HCT116 (cell line): ENCODE measurements around the gene VTI1A.

Experiments
- CBX3 ChIP-seq: IDR thresholded peaks from 2 replicates; pipeline ENCODE4 v1.6.1; 2012; ENCODE audit warnings: low read depth
- EZH2 ChIP-seq: fragments of 200-600 bp; sonication (generic); IDR thresholded peaks from 2 replicates; pipeline ENCODE4 v1.6.1; 2017; ENCODE audit warnings: antibody characterized with exemption, mixed run types
- FOSL1 ChIP-seq: IDR thresholded peaks from 2 replicates; pipeline ENCODE4 v1.6.1; 2012; ENCODE audit warnings: low read depth
- POLR2A ChIP-seq: IDR thresholded peaks from 2 replicates; pipeline ENCODE4 v1.7.0; 2011; ENCODE audit warnings: borderline replicate concordance; ENCODE audit not compliant: insufficient read depth, insufficient read length; ENCODE audit errors: extremely low read depth
- POLR2AphosphoS5 ChIP-seq: IDR thresholded peaks from 2 replicates; pipeline ENCODE4 v1.6.1; 2011; ENCODE audit warnings: mild to moderate bottlenecking, low read depth, low read length, moderate library complexity
- SP1 ChIP-seq: IDR thresholded peaks from 2 replicates; pipeline ENCODE4 v1.6.1; 2012; ENCODE audit warnings: low read depth
- ZNF274 ChIP-seq: fragments of 200-500 bp; sonication (Bioruptor generic); IDR thresholded peaks from 2 replicates; pipeline ENCODE4 v1.6.1; 2014; ENCODE audit warnings: mild to moderate bottlenecking, low read depth, low read length, inconsistent platforms
- TF ChIP-seq, protein P1 (sequence below), 3 experiments: fragments of 200-600 bp in 1 of 3; sonication (generic) in 1 of 3; IDR thresholded peaks in 2 of 3; conservative IDR thresholded peaks in 1 of 3; 2 replicates each; pipeline ENCODE4 v1.5.1; 2012 to 2017; ENCODE audit warnings: low read depth in 2 of 3, low read length in 2 of 3, antibody characterized with exemption in 1 of 3, borderline replicate concordance in 1 of 3, control low read depth in 1 of 3, mild to moderate bottlenecking in 1 of 3, mixed read lengths in 1 of 3, mixed run types in 1 of 3, moderate library complexity in 1 of 3; ENCODE audit not compliant: insufficient read depth in 1 of 3

DNA sequence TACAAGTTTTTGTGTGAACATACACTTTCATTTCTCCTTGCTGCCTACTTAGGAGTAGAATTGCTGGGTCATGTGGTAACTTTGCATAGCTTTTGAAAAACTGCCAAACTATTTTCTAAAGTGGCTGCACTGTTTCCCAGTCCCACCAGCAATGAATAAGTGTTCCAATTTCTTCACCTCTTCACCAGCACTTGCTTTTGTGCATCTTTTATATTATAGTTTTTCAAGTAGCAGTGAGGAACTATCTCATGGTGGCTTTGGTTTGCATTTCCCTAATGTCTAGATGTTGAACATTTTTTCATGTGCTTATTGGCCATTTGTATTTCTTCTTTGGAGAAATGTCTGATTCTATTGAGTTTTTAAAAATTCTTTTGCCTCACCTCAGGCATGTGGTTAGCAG lies 273.2 kb downstream of the VTI1A start:
- TF ChIP-seq, protein P1, sequence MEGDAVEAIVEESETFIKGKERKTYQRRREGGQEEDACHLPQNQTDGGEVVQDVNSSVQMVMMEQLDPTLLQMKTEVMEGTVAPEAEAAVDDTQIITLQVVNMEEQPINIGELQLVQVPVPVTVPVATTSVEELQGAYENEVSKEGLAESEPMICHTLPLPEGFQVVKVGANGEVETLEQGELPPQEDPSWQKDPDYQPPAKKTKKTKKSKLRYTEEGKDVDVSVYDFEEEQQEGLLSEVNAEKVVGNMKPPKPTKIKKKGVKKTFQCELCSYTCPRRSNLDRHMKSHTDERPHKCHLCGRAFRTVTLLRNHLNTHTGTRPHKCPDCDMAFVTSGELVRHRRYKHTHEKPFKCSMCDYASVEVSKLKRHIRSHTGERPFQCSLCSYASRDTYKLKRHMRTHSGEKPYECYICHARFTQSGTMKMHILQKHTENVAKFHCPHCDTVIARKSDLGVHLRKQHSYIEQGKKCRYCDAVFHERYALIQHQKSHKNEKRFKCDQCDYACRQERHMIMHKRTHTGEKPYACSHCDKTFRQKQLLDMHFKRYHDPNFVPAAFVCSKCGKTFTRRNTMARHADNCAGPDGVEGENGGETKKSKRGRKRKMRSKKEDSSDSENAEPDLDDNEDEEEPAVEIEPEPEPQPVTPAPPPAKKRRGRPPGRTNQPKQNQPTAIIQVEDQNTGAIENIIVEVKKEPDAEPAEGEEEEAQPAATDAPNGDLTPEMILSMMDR (IDR thresholded peaks at IDR 0.05 in 2 of 3, conservative IDR thresholded peaks at IDR 0.05 in 1 of 3; ENCODE audit: borderline replicate concordance in 1 of 3, insufficient read depth in 1 of 3, low read depth in 2 of 3, low read length in 2 of 3): no peak
- TF ChIP-seq ZNF274 (no peak), EZH2 (no peak), CBX3 (no peak), POLR2AphosphoS5 (no peak), FOSL1 (no peak), POLR2A (no peak), SP1 (no peak)
